ENCODE measurements around the gene TP53I11. TPM values are rescaled to one million over a fixed set of nuclear protein-coding genes. Genes with fewer than 3 reads are reported as not detected.

The TP53I11 gene
- polyA plus RNA-seq, 3 donors, result 11.0 to 13.2 (median 11.3) TPM

DNA sequence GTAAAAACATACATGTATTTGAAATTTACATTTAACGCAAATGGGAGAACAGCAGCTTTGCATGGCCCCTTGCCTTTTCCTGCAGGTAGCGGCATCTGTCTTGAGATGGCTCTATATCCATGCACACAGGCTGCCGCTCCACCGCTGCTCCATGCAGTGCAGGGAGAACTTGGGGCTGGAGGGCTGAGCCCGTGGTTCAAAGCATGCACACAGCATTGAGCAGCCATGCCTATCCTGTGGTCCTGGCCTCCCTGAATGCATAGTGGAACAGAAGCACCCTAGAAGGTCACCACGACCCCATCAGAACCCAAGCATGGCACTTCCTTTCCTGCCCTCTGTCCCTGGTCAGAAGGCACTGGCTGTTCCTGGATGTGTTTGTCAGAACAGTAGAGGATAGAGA lies 35.0 kb upstream of the TP53I11 start:
- 97% methylated on average over 6 of the region's 6 CpGs for WGBS (ENCODE audit: insufficient coverage)
- no peaks in the 10 kb centered on the region for H3K36me3 ChIP-seq (replicated peaks in 1 of 2; ENCODE audit: control insufficient read depth in 1 of 2, insufficient read depth in 2 of 2, low read length in 2 of 2)
- peaks cover 0 to 3% (median 2%) of the 10 kb centered on the region in 3 donors for H3K27me3 Mint-ChIP-seq (ENCODE audit: low read depth in 3 of 3)
- H3K4me2 ChIP-seq (replicated peaks; ENCODE audit: extremely low read depth, low read length, poor library complexity, severe bottlenecking), result no peak overlapping the region
- H3K27ac ChIP-seq (ENCODE audit: low read depth in 1 of 2, low read length in 2 of 2), result no peak overlapping the region
- no peaks in the 10 kb centered on the region for H3K9me3 ChIP-seq (replicated peaks in 1 of 2; ENCODE audit: control insufficient read depth in 1 of 2, insufficient read depth in 1 of 2, low read length in 2 of 2)
- no peak for DNase-seq
- H3K4me1 ChIP-seq (ENCODE audit: control insufficient read depth in 1 of 2, insufficient read depth in 2 of 2, low read length in 2 of 2), result no peaks in the 10 kb centered on the region
- no peaks in the 10 kb centered on the region for H3K36me3 Mint-ChIP-seq
- H2AFZ ChIP-seq (ENCODE audit: insufficient read depth, low read depth, low read length, poor library complexity, severe bottlenecking), result no peak overlapping the region
- no peaks in the 10 kb centered on the region for H3K27me3 ChIP-seq (ENCODE audit: control insufficient read depth in 2 of 2, insufficient read depth in 2 of 2, low read length in 2 of 2)
- no peak overlapping the region for H3K4me3 ChIP-seq (replicated peaks in 1 of 3; ENCODE audit: low read depth in 2 of 3, low read length in 3 of 3)
- H3K4me1 Mint-ChIP-seq, result peaks cover 2% of the 10 kb centered on the region
- H3K9ac ChIP-seq (ENCODE audit: insufficient read depth, low read length, poor library complexity, severe bottlenecking), result no peak overlapping the region
- intact Hi-C loops (cut with micrococcal nuclease), result no loop called here
- H3K79me2 ChIP-seq (ENCODE audit: insufficient read depth, low read length), result no peaks in the 10 kb centered on the region
- no peak overlapping the region for H3K27ac Mint-ChIP-seq
- peaks cover 0 to 1% (median 0%) of the 10 kb centered on the region in 7 donors for H3K9me3 Mint-ChIP-seq
- H3K4me3 Mint-ChIP-seq, result no peak overlapping the region
- TF ChIP-seq, protein P1, sequence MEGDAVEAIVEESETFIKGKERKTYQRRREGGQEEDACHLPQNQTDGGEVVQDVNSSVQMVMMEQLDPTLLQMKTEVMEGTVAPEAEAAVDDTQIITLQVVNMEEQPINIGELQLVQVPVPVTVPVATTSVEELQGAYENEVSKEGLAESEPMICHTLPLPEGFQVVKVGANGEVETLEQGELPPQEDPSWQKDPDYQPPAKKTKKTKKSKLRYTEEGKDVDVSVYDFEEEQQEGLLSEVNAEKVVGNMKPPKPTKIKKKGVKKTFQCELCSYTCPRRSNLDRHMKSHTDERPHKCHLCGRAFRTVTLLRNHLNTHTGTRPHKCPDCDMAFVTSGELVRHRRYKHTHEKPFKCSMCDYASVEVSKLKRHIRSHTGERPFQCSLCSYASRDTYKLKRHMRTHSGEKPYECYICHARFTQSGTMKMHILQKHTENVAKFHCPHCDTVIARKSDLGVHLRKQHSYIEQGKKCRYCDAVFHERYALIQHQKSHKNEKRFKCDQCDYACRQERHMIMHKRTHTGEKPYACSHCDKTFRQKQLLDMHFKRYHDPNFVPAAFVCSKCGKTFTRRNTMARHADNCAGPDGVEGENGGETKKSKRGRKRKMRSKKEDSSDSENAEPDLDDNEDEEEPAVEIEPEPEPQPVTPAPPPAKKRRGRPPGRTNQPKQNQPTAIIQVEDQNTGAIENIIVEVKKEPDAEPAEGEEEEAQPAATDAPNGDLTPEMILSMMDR (IDR thresholded peaks at IDR 0.05), result no peak
- H4K20me1 ChIP-seq (ENCODE audit: insufficient read depth, low read length), result no peaks in the 10 kb centered on the region

- intact Hi-C loops (cut with micrococcal nuclease), result no loop called here
- H3K9me3 Mint-ChIP-seq, result peaks cover 0 to 1% (median 0%) of the 10 kb centered on the region in 7 donors
- peaks cover 0 to 3% (median 3%) of the 10 kb centered on the region in 3 donors for H3K27me3 Mint-ChIP-seq (ENCODE audit: low read depth in 3 of 3)
- TF ChIP-seq, protein P1 (IDR thresholded peaks at IDR 0.05), result no peak
- H3K4me1 Mint-ChIP-seq, result peaks cover 6% of the 10 kb centered on the region
- Histone ChIP-seq H3K9ac (ENCODE audit: insufficient read depth, low read length, poor library complexity, severe bottlenecking) (no peak overlapping the region), H4K20me1 (ENCODE audit: insufficient read depth, low read length) (no peaks in the 10 kb centered on the region), H3K4me2 (replicated peaks; ENCODE audit: extremely low read depth, low read length, poor library complexity, severe bottlenecking) (no peak overlapping the region), H3K27me3 (ENCODE audit: control insufficient read depth in 2 of 2, insufficient read depth in 2 of 2, low read length in 2 of 2) (no peaks in the 10 kb centered on the region), H3K4me1 (ENCODE audit: control insufficient read depth in 1 of 2, insufficient read depth in 2 of 2, low read length in 2 of 2) (no peaks in the 10 kb centered on the region), H3K4me3 (replicated peaks in 1 of 3; ENCODE audit: low read depth in 2 of 3, low read length in 3 of 3) (no peak overlapping the region), H3K79me2 (ENCODE audit: insufficient read depth, low read length) (no peaks in the 10 kb centered on the region), H3K27ac (ENCODE audit: low read depth in 1 of 2, low read length in 2 of 2) (no peak overlapping the region), H2AFZ (ENCODE audit: insufficient read depth, low read depth, low read length, poor library complexity, severe bottlenecking) (no peak overlapping the region), H3K9me3 (replicated peaks in 1 of 2; ENCODE audit: control insufficient read depth in 1 of 2, insufficient read depth in 1 of 2, low read length in 2 of 2) (no peaks in the 10 kb centered on the region), H3K36me3 (replicated peaks in 1 of 2; ENCODE audit: control insufficient read depth in 1 of 2, insufficient read depth in 2 of 2, low read length in 2 of 2) (no peaks in the 10 kb centered on the region)
- 85% methylated on average over 5 of the region's 7 CpGs for WGBS (ENCODE audit: insufficient coverage)
- H3K27ac Mint-ChIP-seq, result peak overlapping the region in 1 of 7 donors; percentile 21
- no peaks in the 10 kb centered on the region for H3K36me3 Mint-ChIP-seq
- H3K4me3 Mint-ChIP-seq, result no peak overlapping the region
- no peak for DNase-seq
Observed at GRCh38 chr11:44983786-44984185, 33.1 kb upstream of the TP53I11 start.
